OCI-LY1 (cell line): ENCODE results near the gene CPNE5.

Experiments
- H2AFZ ChIP-seq: fragments of 200-600 bp; sonication (generic), shearing (Covaris generic); 2 replicates; pipeline ENCODE4 v1.6.0; 2014; ENCODE audit warnings: antibody characterized with exemption, mild to moderate bottlenecking, low read length
- H3F3A ChIP-seq: fragments of 200-600 bp; sonication (generic), shearing (Covaris generic); 2 replicates; pipeline ENCODE4 v1.6.0; 2014; ENCODE audit warnings: mild to moderate bottlenecking, antibody characterized with exemption, low read length, moderate library complexity; ENCODE audit not compliant: insufficient read depth
- H3K27ac ChIP-seq: fragments of 200-600 bp; sonication (generic); 2 replicates; pipeline ENCODE4 v1.5.1; 2014; ENCODE audit warnings: low read length, mixed run types, mild to moderate bottlenecking, low read depth; ENCODE audit not compliant: poor library complexity, severe bottlenecking
- H3K27me3 ChIP-seq: fragments of 200-600 bp; sonication (generic); 2 replicates; pipeline ENCODE4 v1.6.0; 2014; ENCODE audit warnings: antibody characterized with exemption, mild to moderate bottlenecking, low read length, moderate library complexity; ENCODE audit not compliant: insufficient read depth
- H3K36me3 ChIP-seq: fragments of 200-600 bp; sonication (generic); 2 replicates; pipeline ENCODE4 v1.6.1; 2014; ENCODE audit warnings: mild to moderate bottlenecking, antibody characterized with exemption, low read length, moderate library complexity, mixed read lengths; ENCODE audit not compliant: insufficient read depth
- H3K4me1 ChIP-seq: fragments of 200-600 bp; sonication (generic); 2 replicates; pipeline ENCODE4 v1.5.1; 2014; ENCODE audit warnings: mild to moderate bottlenecking, low read length, moderate library complexity; ENCODE audit not compliant: insufficient read depth, severe bottlenecking
- H3K4me2 ChIP-seq: fragments of 200-600 bp; sonication (generic), shearing (Covaris generic); 2 replicates; pipeline ENCODE4 v1.6.1; 2014; ENCODE audit warnings: low read length
- H3K4me3 ChIP-seq: fragments of 200-600 bp; sonication (generic); 2 replicates; pipeline ENCODE4 v1.5.1; 2014; ENCODE audit warnings: low read length, low read depth, mild to moderate bottlenecking, mixed read lengths; ENCODE audit not compliant: poor library complexity, severe bottlenecking
- H3K79me2 ChIP-seq: fragments of 200-600 bp; shearing (Covaris generic); 2 replicates; pipeline ENCODE4 v1.6.1; 2016; ENCODE audit warnings: mixed run types, low read length, mixed read lengths; ENCODE audit not compliant: insufficient read depth
- H3K9ac ChIP-seq: fragments of 200-600 bp; sonication (generic), shearing (Covaris generic); 2 replicates; pipeline ENCODE4 v1.6.1; 2014; ENCODE audit warnings: mild to moderate bottlenecking, low read length, mixed read lengths
- H3K9me2 ChIP-seq: fragments of 200-600 bp; sonication (generic), shearing (Covaris generic); 2 replicates; pipeline ENCODE4 v1.6.1; 2014; ENCODE audit warnings: low read depth, mild to moderate bottlenecking, low read length, mixed read lengths
- H3K9me3 ChIP-seq: fragments of 200-600 bp; shearing (Covaris generic); 2 replicates; pipeline ENCODE4 v1.6.1; 2014; ENCODE audit warnings: low read length, mixed read lengths
- H4K20me1 ChIP-seq: fragments of 200-600 bp; sonication (generic), shearing (Covaris generic); 2 replicates; pipeline ENCODE4 v1.6.0; 2016; ENCODE audit warnings: mild to moderate bottlenecking, low read length; ENCODE audit not compliant: insufficient read depth
- CTCF ChIP-seq: fragments of 200-600 bp; sonication (generic), shearing (Covaris generic); IDR thresholded peaks from 2 replicates; pipeline ENCODE4 v1.5.1; 2017; ENCODE audit warnings: mild to moderate bottlenecking, antibody characterized with exemption, low read length, moderate library complexity, mixed read lengths
- EZH2 ChIP-seq: fragments of 200-600 bp; sonication (generic), shearing (Covaris generic); IDR thresholded peaks from 2 replicates; pipeline ENCODE4 v1.8.0; 2017; ENCODE audit warnings: borderline replicate concordance, mixed run types, mild to moderate bottlenecking, antibody characterized with exemption, low read length, moderate library complexity, mixed read lengths

Gene CPNE5

GRCh38 chr6:36847152-36847551, 7.9 kb upstream of the CPNE5 start:
- Histone ChIP-seq H3K4me1 (no peaks in the 10 kb centered on the region), H2AFZ (no peak overlapping the region), H3K9me3 (peaks cover 3% of the 10 kb centered on the region), H3K9ac (no peak overlapping the region), H4K20me1 (no peaks in the 10 kb centered on the region), H3K79me2 (no peaks in the 10 kb centered on the region), H3K27me3 (no peaks in the 10 kb centered on the region), H3K27ac (no peak overlapping the region), H3K4me3 (no peak overlapping the region), H3K4me2 (no peak overlapping the region), H3F3A (no peaks in the 10 kb centered on the region), H3K9me2 (no peaks in the 10 kb centered on the region), H3K36me3 (peaks cover 18% of the 10 kb centered on the region)
- TF ChIP-seq CTCF = no peak
- no peak for TF ChIP-seq EZH2

- Histone ChIP-seq H3K9me2 (no peaks in the 10 kb centered on the region), H3K4me2 (no peak overlapping the region), H3K9ac (no peak overlapping the region), H4K20me1 (no peaks in the 10 kb centered on the region), H3K27me3 (no peaks in the 10 kb centered on the region), H3K79me2 (no peaks in the 10 kb centered on the region), H3F3A (no peaks in the 10 kb centered on the region), H3K4me1 (peaks cover 4% of the 10 kb centered on the region), H3K27ac (no peak overlapping the region), H3K36me3 (peaks cover under 1% of the 10 kb centered on the region), H3K9me3 (no peaks in the 10 kb centered on the region), H2AFZ (no peak overlapping the region), H3K4me3 (no peak overlapping the region)
- TF ChIP-seq CTCF (no peak), EZH2 (no peak)
Measured at GRCh38 chr6:36845233-36845632, 6.0 kb upstream of the CPNE5 start.

GRCh38 chr6:36844232-36845170, 5.3 kb upstream of the CPNE5 start:
- no peaks in the 10 kb centered on the region for H3K27me3 ChIP-seq
- no peaks in the 10 kb centered on the region for H3K9me3 ChIP-seq
- H3K9me2 ChIP-seq = no peaks in the 10 kb centered on the region
- H3F3A ChIP-seq = no peaks in the 10 kb centered on the region
- H3K4me3 ChIP-seq = no peak overlapping the region
- peaks cover 8% of the 10 kb centered on the region for H3K4me1 ChIP-seq
- no peaks in the 10 kb centered on the region for H3K36me3 ChIP-seq
- H3K9ac ChIP-seq = no peak overlapping the region
- no peak overlapping the region for H2AFZ ChIP-seq
- H3K79me2 ChIP-seq = no peaks in the 10 kb centered on the region
- no peak for TF ChIP-seq CTCF
- H3K4me2 ChIP-seq = no peak overlapping the region
- no peaks in the 10 kb centered on the region for H4K20me1 ChIP-seq
- no peak overlapping the region for H3K27ac ChIP-seq
